Activated CD4-positive, alpha-beta T cell treated with anti-CD3 and anti-CD28 coated beads for 36 hours (primary cell): Measurements from ENCODE around the gene DNMBP. TPM values are rescaled to one million over a fixed set of nuclear protein-coding genes. Genes with fewer than 3 reads are reported as not detected.

Experiments
- ATAC-seq: fragments of 200-7000 bp; cut with Tn5 transposase; one replicate; pipeline ENCODE4 v1.10.0; 2021; ENCODE audit warnings: mild to moderate bottlenecking, moderate library complexity
- CTCF ChIA-PET: fragments of 350-600 bp; sonication (Branson Sonifier 250); formaldehyde crosslinking; loops from one replicate; lab custom pipeline; 2021; ENCODE audit warnings: antibody characterized with exemption; lab: Charles Lee
- POLR2A ChIA-PET: fragments of 350-600 bp; sonication (Branson Sonifier 250); formaldehyde crosslinking; loops from one replicate; lab custom pipeline; 2021; ENCODE audit warnings: antibody characterized with exemption, inconsistent platforms; lab: Charles Lee
- DNase-seq: peaks from one replicate; pipeline ENCODE4 v3.0.0-alpha.2; 2020
- H3K27ac Mint-ChIP-seq: one replicate; pipeline ENCODE4 v1.8.0; 2021; ENCODE audit warnings: mixed read lengths
- H3K27me3 Mint-ChIP-seq: one replicate; pipeline ENCODE4 v1.8.0; 2021; ENCODE audit warnings: mixed read lengths
- H3K36me3 Mint-ChIP-seq: one replicate; pipeline ENCODE4 v1.8.0; 2021; ENCODE audit warnings: low read depth, mixed read lengths
- H3K4me1 Mint-ChIP-seq: one replicate; pipeline ENCODE4 v1.8.0; 2021; ENCODE audit warnings: mixed read lengths
- H3K4me3 Mint-ChIP-seq: one replicate; pipeline ENCODE4 v1.8.0; 2021; ENCODE audit warnings: mild to moderate bottlenecking, moderate library complexity, mixed read lengths
- H3K9me3 Mint-ChIP-seq: one replicate; pipeline ENCODE4 v1.8.0; 2021; ENCODE audit warnings: low read depth, mixed read lengths
- intact Hi-C, 2 experiments: fragments of 100-400 bp; cut with DNase I in 1 of 2; cut with micrococcal nuclease in 1 of 2; formaldehyde crosslinking; loops; one replicate each; pipeline versions ENCODE4 v1.14.2 to v1.15.1; 2022 to 2024; cut with DNase I, micrococcal nuclease
- total RNA-seq, 2 experiments: library from RNA; stranded (reverse); gene quantifications; one replicate each; pipeline ENCODE4 v1.2.3, GENCODE V29; 2021

DNMBP gene
- total RNA-seq, 2 experiments from 2014 or later, result 1.9 to 2.4 TPM

DNA sequence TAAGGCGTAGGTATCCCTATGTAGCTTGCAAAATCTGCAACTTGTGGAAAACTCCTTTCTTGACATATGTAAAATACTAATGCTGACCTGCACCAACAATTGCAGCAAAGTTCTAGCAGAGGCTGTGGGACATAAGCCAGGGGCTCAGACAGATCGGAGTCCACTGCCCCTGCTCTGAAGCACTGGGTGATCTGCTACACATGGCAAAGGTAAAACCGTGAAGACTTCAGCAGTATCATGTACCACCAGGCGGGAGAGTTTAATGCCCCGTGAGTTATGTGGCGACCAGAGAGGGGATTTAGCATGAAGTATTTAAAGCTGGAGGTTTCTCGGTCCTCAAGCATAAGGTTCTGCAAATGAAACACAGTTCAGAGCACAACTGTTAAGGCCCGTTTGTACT, 150.9 kb downstream of the DNMBP start:
- H3K4me1 Mint-ChIP-seq, result no peaks in the 10 kb centered on the region
- H3K27ac Mint-ChIP-seq, result no peak overlapping the region
- DNase-seq (no peak), ATAC-seq (no peak)
- POLR2A ChIA-PET, result no interaction called here
- H3K27me3 Mint-ChIP-seq, result peaks cover 20% of the 10 kb centered on the region
- CTCF ChIA-PET, result interaction anchor here (0.8 to 7.0 kb wide), 5 partner anchors 9 to 189 kb away, joined by 3 to 42 read pairs (median 8); no protein-coding TSS in a partner anchor
- intact Hi-C loops, result no loop called here
- H3K9me3 Mint-ChIP-seq, result no peaks in the 10 kb centered on the region
- no peak overlapping the region for H3K4me3 Mint-ChIP-seq
- no peaks in the 10 kb centered on the region for H3K36me3 Mint-ChIP-seq

- Mint-ChIP-seq H3K9me3 (no peaks in the 10 kb centered on the region), H3K27me3 (peaks cover 9% of the 10 kb centered on the region), H3K27ac (no peak overlapping the region), H3K4me3 (no peak overlapping the region), H3K4me1 (no peaks in the 10 kb centered on the region), H3K36me3 (no peaks in the 10 kb centered on the region)
- CTCF ChIA-PET, result interaction anchor here (0.6 to 7.0 kb wide), 5 partner anchors 10 to 190 kb away, joined by 3 to 42 read pairs (median 4); no protein-coding TSS in a partner anchor
- DNase-seq (no peak), ATAC-seq (no peak)
- intact Hi-C loops, result no loop called here
- POLR2A ChIA-PET, result no interaction called here
Measured at GRCh38 chr10:99855479-99856071, 154.2 kb downstream of the DNMBP start.

GRCh38 chr10:99854860-99855259, 154.9 kb downstream of the DNMBP start:
- ATAC-seq, result no peak
- intact Hi-C loops, result no loop called here
- no peaks in the 10 kb centered on the region for H3K9me3 Mint-ChIP-seq

GRCh38 chr10:99853655-99854054, 156.1 kb downstream of the DNMBP start:
- Mint-ChIP-seq H3K9me3 (no peaks in the 10 kb centered on the region), H3K27me3 (peaks cover 4% of the 10 kb centered on the region), H3K4me1 (no peaks in the 10 kb centered on the region), H3K36me3 (no peaks in the 10 kb centered on the region), H3K4me3 (no peak overlapping the region), H3K27ac (no peak overlapping the region)
- ChIA-PET CTCF (interaction anchor here (0.8 to 7.0 kb wide), 5 partner anchors 8 to 195 kb away, joined by 3 to 42 read pairs (median 4); no protein-coding TSS in a partner anchor), POLR2A (no interaction called here)
- DNase-seq, result no peak
- no peak for ATAC-seq
- intact Hi-C loops, result no loop called here

More at GRCh38 chr10:99854860-99855259, 154.9 kb downstream of the DNMBP start:
- POLR2A ChIA-PET, result no interaction called here
- no peaks in the 10 kb centered on the region for H3K36me3 Mint-ChIP-seq
- H3K4me1 Mint-ChIP-seq, result no peaks in the 10 kb centered on the region
- no peak overlapping the region for H3K4me3 Mint-ChIP-seq
- CTCF ChIA-PET, result interaction anchor here (5.0 to 7.0 kb wide), 2 partner anchors 9 to 191 kb away, joined by 33 to 42 read pairs; no protein-coding TSS in a partner anchor
- DNase-seq, result no peak
- no peak overlapping the region for H3K27ac Mint-ChIP-seq
- H3K27me3 Mint-ChIP-seq, result peaks cover 9% of the 10 kb centered on the region

DNA sequence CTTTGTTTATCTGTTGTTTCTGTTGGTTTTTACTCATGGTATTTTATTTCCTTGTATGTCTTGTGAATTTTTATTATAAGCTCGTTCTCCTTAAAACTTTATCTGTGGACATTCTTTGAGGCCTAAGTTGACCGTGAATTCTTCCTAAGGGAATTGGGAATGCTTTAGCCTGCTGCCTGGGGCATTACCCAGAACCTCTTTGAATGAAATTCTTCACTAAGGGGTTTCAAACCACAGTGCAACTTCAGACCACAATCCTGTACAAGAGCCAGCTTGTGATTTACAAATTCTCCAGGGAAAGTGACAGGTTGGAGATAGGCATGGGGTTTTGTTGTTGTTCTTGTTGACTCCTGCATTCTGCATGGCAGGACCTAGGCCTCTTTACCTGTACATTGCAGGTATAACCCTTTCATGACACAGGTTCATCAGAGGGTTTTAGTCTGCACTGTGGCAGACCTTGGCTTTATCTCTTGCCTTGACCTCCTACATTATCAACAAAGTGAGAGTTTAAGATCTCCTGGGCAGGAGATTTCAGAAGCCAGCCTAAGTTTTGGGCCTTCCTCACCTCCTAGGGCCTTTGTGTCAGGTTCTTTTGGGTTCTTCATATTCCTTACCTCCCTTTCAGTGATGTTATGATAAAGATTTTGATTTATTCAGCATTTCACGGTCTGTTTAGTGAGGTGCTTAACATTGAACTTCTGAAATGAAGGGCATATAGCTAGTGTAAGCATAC, 157.1 kb downstream of the DNMBP start:
- peaks cover under 1% of the 10 kb centered on the region for H3K27me3 Mint-ChIP-seq
- H3K9me3 Mint-ChIP-seq, result no peaks in the 10 kb centered on the region
- no peak overlapping the region for H3K4me3 Mint-ChIP-seq
- no peaks in the 10 kb centered on the region for H3K4me1 Mint-ChIP-seq
- intact Hi-C loops, result no loop called here
- no peak overlapping the region for H3K27ac Mint-ChIP-seq
- POLR2A ChIA-PET, result no interaction called here
- CTCF ChIA-PET, result interaction anchor here (1.1 to 5.0 kb wide), 2 partner anchors 166 to 193 kb away, joined by 4 to 33 read pairs; no protein-coding TSS in a partner anchor
- DNase-seq (no peak), ATAC-seq (no peak)
- H3K36me3 Mint-ChIP-seq, result no peaks in the 10 kb centered on the region

DNA sequence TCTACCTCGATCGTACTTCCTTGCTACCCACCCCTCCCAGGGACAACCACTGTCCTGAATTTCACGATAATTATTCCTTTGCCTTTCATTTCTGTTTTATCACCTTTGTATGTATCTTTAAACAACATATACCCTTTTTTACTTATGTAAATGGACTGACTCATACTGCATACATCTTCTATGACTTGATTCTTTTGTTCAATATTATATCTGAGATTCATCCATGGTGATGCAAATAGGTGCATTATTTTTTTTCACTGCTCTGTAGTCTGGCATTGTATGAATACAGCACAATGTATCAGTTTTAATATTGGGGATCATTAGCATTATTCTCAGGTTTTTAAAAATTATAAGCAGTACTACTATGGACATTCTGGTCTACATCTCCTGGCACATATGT, 157.9 kb downstream of the DNMBP start:
- DNase-seq, result no peak
- POLR2A ChIA-PET, result no interaction called here
- H3K4me1 Mint-ChIP-seq, result no peaks in the 10 kb centered on the region
- H3K36me3 Mint-ChIP-seq, result no peaks in the 10 kb centered on the region
- intact Hi-C loops, result no loop called here
- H3K9me3 Mint-ChIP-seq, result no peaks in the 10 kb centered on the region
- ATAC-seq, result no peak
- CTCF ChIA-PET, result interaction anchor here (1.1 to 5.0 kb wide), 2 partner anchors 167 to 194 kb away, joined by 4 to 33 read pairs; no protein-coding TSS in a partner anchor
- no peak overlapping the region for H3K27ac Mint-ChIP-seq
- no peaks in the 10 kb centered on the region for H3K27me3 Mint-ChIP-seq
- no peak overlapping the region for H3K4me3 Mint-ChIP-seq

GRCh38 chr10:99850767-99851340, 158.9 kb downstream of the DNMBP start:
- H3K27ac Mint-ChIP-seq, result no peak overlapping the region
- POLR2A ChIA-PET, result no interaction called here
- intact Hi-C loops, result no loop called here
- CTCF ChIA-PET, result interaction anchor here (0.5 to 1.1 kb wide), 3 partner anchors 10 to 192 kb away, joined by 3 to 6 read pairs (median 3); no protein-coding TSS in a partner anchor
- no peak overlapping the region for H3K4me3 Mint-ChIP-seq
- peaks cover 3% of the 10 kb centered on the region for H3K4me1 Mint-ChIP-seq
- H3K27me3 Mint-ChIP-seq, result no peaks in the 10 kb centered on the region
- no peaks in the 10 kb centered on the region for H3K9me3 Mint-ChIP-seq
- H3K36me3 Mint-ChIP-seq, result no peaks in the 10 kb centered on the region
- DNase-seq (no peak), ATAC-seq (no peak)

- ChIA-PET CTCF (interaction anchor here (0.5 to 2.7 kb wide), 7 partner anchors 9 to 196 kb away, joined by 3 to 17 read pairs (median 4); no protein-coding TSS in a partner anchor), POLR2A (no interaction called here)
- H3K36me3 Mint-ChIP-seq, result no peaks in the 10 kb centered on the region
Measured at GRCh38 chr10:99850021-99850766, 159.6 kb downstream of the DNMBP start.

GRCh38 chr10:99849536-99849935, 160.2 kb downstream of the DNMBP start:
- POLR2A ChIA-PET, result no interaction called here
- no peaks in the 10 kb centered on the region for H3K9me3 Mint-ChIP-seq
- no peak overlapping the region for H3K27ac Mint-ChIP-seq
- intact Hi-C loops, result loop anchor here (5.0 to 10.0 kb wide), 3 partner anchors 158 to 585 kb away; partner anchors contain the start of genes DNMBP (in 1 of the 2) and ERLIN1 (in 1 of the 2)
- DNase-seq (no peak), ATAC-seq (no peak)
- H3K4me1 Mint-ChIP-seq, result peaks cover 3% of the 10 kb centered on the region
- no peaks in the 10 kb centered on the region for H3K27me3 Mint-ChIP-seq
- no peak overlapping the region for H3K4me3 Mint-ChIP-seq
- no peaks in the 10 kb centered on the region for H3K36me3 Mint-ChIP-seq
- CTCF ChIA-PET, result interaction anchor here (0.6 to 2.7 kb wide), 6 partner anchors 10 to 196 kb away, joined by 3 to 17 read pairs (median 4); no protein-coding TSS in a partner anchor

More at GRCh38 chr10:99850021-99850766, 159.6 kb downstream of the DNMBP start:
- H3K4me1 Mint-ChIP-seq, result peaks cover 3% of the 10 kb centered on the region
- no peak overlapping the region for H3K4me3 Mint-ChIP-seq
- no peak overlapping the region for H3K27ac Mint-ChIP-seq
- ATAC-seq (no peak), DNase-seq (no peak)
- H3K9me3 Mint-ChIP-seq, result no peaks in the 10 kb centered on the region
- no peaks in the 10 kb centered on the region for H3K27me3 Mint-ChIP-seq
- intact Hi-C loops, result no loop called here

- peaks cover 3% of the 10 kb centered on the region for H3K4me1 Mint-ChIP-seq
- ChIA-PET CTCF (interaction anchor here (0.6 to 2.7 kb wide), 5 partner anchors 10 to 197 kb away, joined by 3 to 17 read pairs (median 4); no protein-coding TSS in a partner anchor), POLR2A (no interaction called here)
- no peaks in the 10 kb centered on the region for H3K36me3 Mint-ChIP-seq
- no peak overlapping the region for H3K27ac Mint-ChIP-seq
- intact Hi-C loops, result loop anchor here (5.0 to 10.0 kb wide), 3 partner anchors 158 to 586 kb away; partner anchors contain the start of genes DNMBP (in 1 of the 2) and ERLIN1 (in 1 of the 2)
- ATAC-seq (no peak), DNase-seq (no peak)
- no peaks in the 10 kb centered on the region for H3K27me3 Mint-ChIP-seq
- H3K9me3 Mint-ChIP-seq, result no peaks in the 10 kb centered on the region
- H3K4me3 Mint-ChIP-seq, result no peak overlapping the region
Measured at GRCh38 chr10:99849057-99849456, 160.7 kb downstream of the DNMBP start.
